SK-N-SH (cell line): Measurements from ENCODE around the gene CD46. TPM values are rescaled to one million over a fixed set of nuclear protein-coding genes. Genes with fewer than 3 reads are reported as not detected.

Experiments
- CTCF ChIA-PET: fragments of 300-600, 350-600 bp; formaldehyde crosslinking; extraction: SDS; loops from one replicate; lab custom pipeline; 2021; lab: Yijun Ruan, JAX
- POLR2A ChIA-PET: fragments of 350-600 bp; sonication (Branson Sonifier 250); formaldehyde crosslinking; extraction: SDS; loops from one replicate; lab custom pipeline; 2020; ENCODE audit warnings: antibody characterized with exemption, inconsistent platforms; lab: Yijun Ruan, JAX
- DNase-seq: peaks from one replicate; pipeline ENCODE4 v3.0.0; 2012
- H2AFZ ChIP-seq: fragments of 200-600 bp; sonication (generic); 2 replicates; pipeline ENCODE4 v1.8.1; 2016; ENCODE audit warnings: antibody characterized with exemption, mild to moderate bottlenecking, low read depth
- H3F3A ChIP-seq: fragments of 200-600 bp; sonication (generic); replicated peaks from 2 replicates; pipeline ENCODE3; 2016; ENCODE audit warnings: antibody characterized with exemption, mild to moderate bottlenecking; ENCODE audit not compliant: insufficient read depth
- H3K27ac ChIP-seq, 2 experiments: fragments of 200-500 bp in 1 of 2; fragments of 200-600 bp in 1 of 2; sonication (Bioruptor generic) in 1 of 2; sonication (generic), shearing (Covaris generic) in 1 of 2; 2 replicates each; pipeline versions ENCODE4 v1.5.1 to v1.6.1; 2014 to 2016; ENCODE audit warnings: low read depth in 2 of 2, inconsistent platforms in 1 of 2, low read length in 1 of 2, mild to moderate bottlenecking in 1 of 2, mixed read lengths in 1 of 2
- H3K27me3 ChIP-seq: fragments of 200-600 bp; sonication (generic), shearing (Covaris generic); 2 replicates; pipeline ENCODE4 v1.6.1; 2016; ENCODE audit warnings: mixed run types; ENCODE audit not compliant: insufficient read depth
- H3K36me3 ChIP-seq, 2 experiments: fragments of 200-500 bp in 1 of 2; fragments of 200-600 bp in 1 of 2; sonication (Bioruptor generic) in 1 of 2; sonication (generic) in 1 of 2; replicated peaks in 1 of 2; 2 replicates each; pipeline versions ENCODE3 to v1.5.1; 2014 to 2016; ENCODE audit warnings: low read length in 1 of 2, mild to moderate bottlenecking in 1 of 2; ENCODE audit not compliant: insufficient read depth in 2 of 2, control insufficient read depth in 1 of 2
- H3K4me1 ChIP-seq, 2 experiments: fragments of 200-500 bp in 1 of 2; fragments of 200-600 bp in 1 of 2; sonication (Bioruptor generic) in 1 of 2; sonication (generic), shearing (Covaris generic) in 1 of 2; 2 replicates each; pipeline versions ENCODE4 v1.5.1 to v1.6.1; 2014 to 2016; ENCODE audit warnings: low read depth in 1 of 2, low read length in 1 of 2, mixed run types in 1 of 2; ENCODE audit not compliant: insufficient read depth in 2 of 2, control insufficient read depth in 1 of 2
- H3K4me2 ChIP-seq: fragments of 200-600 bp; sonication (generic), shearing (Covaris generic); 2 replicates; pipeline ENCODE4 v1.6.1; 2017; ENCODE audit warnings: mixed run types
- H3K4me3 ChIP-seq, 2 experiments: fragments of 200-500 bp in 1 of 2; fragments of 200-600 bp in 1 of 2; sonication (Bioruptor generic) in 1 of 2; sonication (generic), shearing (Covaris generic) in 1 of 2; 2 replicates each; pipeline versions ENCODE4 v1.5.1 to v1.8.1; 2014 to 2016; ENCODE audit warnings: low read depth in 2 of 2, inconsistent platforms in 1 of 2, low read length in 1 of 2, mild to moderate bottlenecking in 1 of 2, mixed read lengths in 1 of 2, moderate library complexity in 1 of 2
- H3K79me2 ChIP-seq: fragments of 200-600 bp; sonication (generic); 2 replicates; pipeline ENCODE4 v1.8.1; 2017; ENCODE audit warnings: mild to moderate bottlenecking; ENCODE audit not compliant: insufficient read depth
- H3K9ac ChIP-seq: fragments of 200-600 bp; sonication (generic); 2 replicates; pipeline ENCODE4 v1.6.1; 2017; ENCODE audit warnings: mixed run types
- H3K9me2 ChIP-seq: fragments of 200-600 bp; sonication (generic); 2 replicates; pipeline ENCODE4 v1.6.1; 2017; ENCODE audit warnings: mixed run types
- H3K9me3 ChIP-seq: fragments of 200-600 bp; sonication (generic); 2 replicates; pipeline ENCODE4 v1.6.1; 2017; ENCODE audit warnings: mixed run types, mild to moderate bottlenecking, moderate library complexity
- H4K20me1 ChIP-seq: fragments of 200-600 bp; sonication (generic); 2 replicates; pipeline ENCODE4 v1.6.1; 2017; ENCODE audit warnings: mild to moderate bottlenecking, mixed run types; ENCODE audit not compliant: insufficient read depth
- CHD2 ChIP-seq: fragments of 150-350 bp; IDR thresholded peaks from 2 replicates; pipeline ENCODE4 v1.6.1; 2018; ENCODE audit warnings: low read length; ENCODE audit not compliant: partially characterized antibody
- JUND ChIP-seq: IDR thresholded peaks from 2 replicates; pipeline ENCODE4 v1.4.0; 2012
- POLR2AphosphoS5 ChIP-seq: IDR thresholded peaks from 2 replicates; pipeline ENCODE4 v1.6.1; 2012; ENCODE audit warnings: low read depth, low read length
- RAD21 ChIP-seq: IDR thresholded peaks from 2 replicates; pipeline ENCODE4 v1.6.1; 2012; ENCODE audit warnings: mild to moderate bottlenecking, low read length
- RCOR1 ChIP-seq: fragments of 150-350 bp; IDR thresholded peaks from 2 replicates; pipeline ENCODE4 v1.6.1; 2017; ENCODE audit warnings: antibody characterized with exemption, low read length
- RFX5 ChIP-seq: IDR thresholded peaks from 2 replicates; pipeline ENCODE4 v1.6.1; 2012; ENCODE audit warnings: mild to moderate bottlenecking, improper control_type of control experiment, low read length
- TAF1 ChIP-seq: IDR thresholded peaks from 2 replicates; pipeline ENCODE4 v1.6.1; 2012; ENCODE audit warnings: low read depth, mild to moderate bottlenecking, low read length, moderate library complexity, borderline replicate concordance
- TCF12 ChIP-seq: IDR thresholded peaks from 2 replicates; pipeline ENCODE4 v1.4.0; 2012
- WGBS: methylation state at CpG from one replicate; pipeline ENCODE4 v1.1.6; 2017; ENCODE audit warnings: low lambda C conversion rate; 5-methylcytosine and 5-hydroxymethylcytosine counted together
- polyA plus RNA-seq, 3 experiments: library from polyadenylated mRNA; depleted of rRNA; stranded (reverse); fragments of >200 nt; gene quantifications; 2 replicates each; pipeline ENCODE4 v1.2.3, GENCODE V29; 2012
- TF ChIP-seq, protein P1 (sequence below): IDR thresholded peaks from 2 replicates; pipeline ENCODE4 v1.4.0; 2012; ENCODE audit warnings: low read depth, borderline replicate concordance
- TF ChIP-seq, protein P2 (sequence below): IDR thresholded peaks from 2 replicates; pipeline ENCODE4; 2012
- TF ChIP-seq, protein P3 (sequence below): IDR thresholded peaks from 2 replicates; pipeline ENCODE4 v1.4.0; 2012; ENCODE audit warnings: low read depth, borderline replicate concordance

Gene CD46
- polyA plus RNA-seq, 1 of the 3 experiments (the other 2 are of a cell fraction) = 56.0 TPM

GRCh38 chr1:207822124-207822601 is 70.3 kb downstream of the CD46 start:
- peaks cover 0 to 5% of the 10 kb centered on the region in 2 experiments; a peak in 1 of 4 replicates for H3K4me1 ChIP-seq
- CTCF ChIA-PET = interaction anchor here (0.7 to 6.5 kb wide), 7 partner anchors 11 to 416 kb away, joined by 3 to 26 read pairs (median 8); no protein-coding TSS in a partner anchor
- TF ChIP-seq POLR2AphosphoS5 (no peak), JUND (no peak), TCF12 (no peak), RAD21 (no peak), CHD2 (no peak), RCOR1 (no peak)
- TF ChIP-seq, protein P1, sequence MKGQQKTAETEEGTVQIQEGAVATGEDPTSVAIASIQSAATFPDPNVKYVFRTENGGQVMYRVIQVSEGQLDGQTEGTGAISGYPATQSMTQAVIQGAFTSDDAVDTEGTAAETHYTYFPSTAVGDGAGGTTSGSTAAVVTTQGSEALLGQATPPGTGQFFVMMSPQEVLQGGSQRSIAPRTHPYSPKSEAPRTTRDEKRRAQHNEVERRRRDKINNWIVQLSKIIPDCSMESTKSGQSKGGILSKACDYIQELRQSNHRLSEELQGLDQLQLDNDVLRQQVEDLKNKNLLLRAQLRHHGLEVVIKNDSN = no peak
- TF ChIP-seq, protein P2, sequence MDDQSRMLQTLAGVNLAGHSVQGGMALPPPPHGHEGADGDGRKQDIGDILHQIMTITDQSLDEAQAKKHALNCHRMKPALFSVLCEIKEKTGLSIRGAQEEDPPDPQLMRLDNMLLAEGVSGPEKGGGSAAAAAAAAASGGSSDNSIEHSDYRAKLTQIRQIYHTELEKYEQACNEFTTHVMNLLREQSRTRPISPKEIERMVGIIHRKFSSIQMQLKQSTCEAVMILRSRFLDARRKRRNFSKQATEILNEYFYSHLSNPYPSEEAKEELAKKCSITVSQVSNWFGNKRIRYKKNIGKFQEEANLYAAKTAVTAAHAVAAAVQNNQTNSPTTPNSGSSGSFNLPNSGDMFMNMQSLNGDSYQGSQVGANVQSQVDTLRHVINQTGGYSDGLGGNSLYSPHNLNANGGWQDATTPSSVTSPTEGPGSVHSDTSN = no peak
- TF ChIP-seq, protein P3, sequence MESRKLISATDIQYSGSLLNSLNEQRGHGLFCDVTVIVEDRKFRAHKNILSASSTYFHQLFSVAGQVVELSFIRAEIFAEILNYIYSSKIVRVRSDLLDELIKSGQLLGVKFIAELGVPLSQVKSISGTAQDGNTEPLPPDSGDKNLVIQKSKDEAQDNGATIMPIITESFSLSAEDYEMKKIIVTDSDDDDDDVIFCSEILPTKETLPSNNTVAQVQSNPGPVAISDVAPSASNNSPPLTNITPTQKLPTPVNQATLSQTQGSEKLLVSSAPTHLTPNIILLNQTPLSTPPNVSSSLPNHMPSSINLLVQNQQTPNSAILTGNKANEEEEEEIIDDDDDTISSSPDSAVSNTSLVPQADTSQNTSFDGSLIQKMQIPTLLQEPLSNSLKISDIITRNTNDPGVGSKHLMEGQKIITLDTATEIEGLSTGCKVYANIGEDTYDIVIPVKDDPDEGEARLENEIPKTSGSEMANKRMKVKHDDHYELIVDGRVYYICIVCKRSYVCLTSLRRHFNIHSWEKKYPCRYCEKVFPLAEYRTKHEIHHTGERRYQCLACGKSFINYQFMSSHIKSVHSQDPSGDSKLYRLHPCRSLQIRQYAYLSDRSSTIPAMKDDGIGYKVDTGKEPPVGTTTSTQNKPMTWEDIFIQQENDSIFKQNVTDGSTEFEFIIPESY = no peak
- TF ChIP-seq, all 33 proteins: peak for 0
- H3K9me2 ChIP-seq = no peaks in the 10 kb centered on the region
- H3K79me2 ChIP-seq = no peaks in the 10 kb centered on the region; the same call in 1 of the 2 replicates
- no peak overlapping the region for H3K9ac ChIP-seq
- DNase-seq = no peak
- H4K20me1 ChIP-seq = no peaks in the 10 kb centered on the region
- no peak overlapping the region for H3K4me2 ChIP-seq
- no peak overlapping the region for H3K4me3 ChIP-seq
- POLR2A ChIA-PET = no interaction called here
- H3K9me3 ChIP-seq = no peaks in the 10 kb centered on the region
- peaks cover 0 to 5% of the 10 kb centered on the region in 2 experiments for H3K36me3 ChIP-seq
- no peak overlapping the region for H2AFZ ChIP-seq
- H3K27me3 ChIP-seq = no peaks in the 10 kb centered on the region
- WGBS = 92% methylated on average over 8 of the region's 8 CpGs
- H3F3A ChIP-seq = no peaks in the 10 kb centered on the region
- H3K27ac ChIP-seq = no peak overlapping the region

DNA sequence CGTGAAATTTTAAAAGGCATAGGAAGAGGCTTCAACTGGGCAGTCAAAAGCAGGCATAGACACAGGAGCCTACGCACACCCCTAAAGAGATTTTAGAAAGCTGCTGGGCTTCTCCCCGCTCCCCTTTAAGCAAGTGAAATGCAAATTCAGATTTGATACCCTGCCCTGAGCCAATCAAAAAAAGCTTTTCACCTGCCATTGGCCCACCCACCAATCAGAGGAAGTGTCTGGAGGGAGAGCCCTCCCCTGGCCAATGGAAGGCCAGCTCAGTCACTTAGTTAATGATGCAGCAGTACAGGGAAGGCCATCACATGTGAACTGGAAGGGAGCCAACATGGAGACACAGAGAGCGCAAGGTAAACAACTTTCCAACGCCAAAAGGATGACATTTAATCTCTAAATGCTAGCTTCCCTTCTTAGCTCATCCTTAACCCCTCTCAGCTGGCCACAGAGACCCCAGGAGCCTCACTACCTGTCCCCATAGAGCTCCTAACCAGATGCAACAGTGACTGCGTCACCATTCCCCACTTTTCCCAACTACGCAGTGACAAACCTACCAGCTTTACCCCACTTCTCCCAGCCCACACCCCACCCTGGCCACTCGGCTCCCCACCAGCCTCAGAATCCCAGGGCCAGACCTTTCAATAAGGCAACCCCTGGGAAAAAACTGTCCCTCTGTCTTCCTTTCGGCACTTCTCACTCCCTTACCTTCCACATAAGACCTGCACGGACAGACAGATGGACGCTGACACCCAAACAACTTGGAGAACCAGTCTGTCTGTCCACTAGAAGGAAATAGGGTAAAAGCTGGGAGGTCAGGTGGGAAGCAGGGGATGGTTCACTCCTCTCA is 71.0 kb downstream of the CD46 start:
- Histone ChIP-seq H2AFZ (no peak overlapping the region), H3K9me2 (no peaks in the 10 kb centered on the region), H3K4me3 (no peak overlapping the region), H3K27ac (no peak overlapping the region), H3K36me3 (peaks cover 0 to 5% of the 10 kb centered on the region in 2 experiments), H3K9ac (no peak overlapping the region), H3F3A (no peaks in the 10 kb centered on the region), H3K27me3 (no peaks in the 10 kb centered on the region), H3K79me2 (no peaks in the 10 kb centered on the region; the same call in 1 of the 2 replicates), H3K4me1 (peaks cover 0 to 5% of the 10 kb centered on the region in 2 experiments; a peak in 1 of 4 replicates), H3K4me2 (no peak overlapping the region), H3K9me3 (no peaks in the 10 kb centered on the region), H4K20me1 (no peaks in the 10 kb centered on the region)
- 0 out of 2 replicates have a peak, but pooled peaks have one; percentile 17 for TF ChIP-seq RFX5
- TF ChIP-seq, protein P2 = no peak
- TF ChIP-seq TAF1 = no peak
- DNase-seq = peak; percentile 66
- ChIA-PET POLR2A (no interaction called here), CTCF (interaction anchor here (0.9 to 6.5 kb wide), 11 partner anchors 11 to 416 kb away, joined by 3 to 26 read pairs (median 5); no protein-coding TSS in a partner anchor)
- 89% methylated on average over 11 of the region's 11 CpGs for WGBS
